SIG-M5 treated with dmso at 0.1 percent for 504 hours (cell line): ENCODE results near the gene GHDC.
A peak's percentile ranks its signal among the peaks of the same experiment; 100 is the strongest.
"Not testable (repeated sequence)": the region's sequence is repeated elsewhere in the genome, so short reads cannot be mapped to it uniquely, and the experiment has no call there.

Experiments used
- DNase-seq: peaks from one replicate; lab custom pipeline; 2025; ENCODE audit not compliant: unreplicated experiment; lab: John Stamatoyannopoulos, UW

The GHDC gene

DNA sequence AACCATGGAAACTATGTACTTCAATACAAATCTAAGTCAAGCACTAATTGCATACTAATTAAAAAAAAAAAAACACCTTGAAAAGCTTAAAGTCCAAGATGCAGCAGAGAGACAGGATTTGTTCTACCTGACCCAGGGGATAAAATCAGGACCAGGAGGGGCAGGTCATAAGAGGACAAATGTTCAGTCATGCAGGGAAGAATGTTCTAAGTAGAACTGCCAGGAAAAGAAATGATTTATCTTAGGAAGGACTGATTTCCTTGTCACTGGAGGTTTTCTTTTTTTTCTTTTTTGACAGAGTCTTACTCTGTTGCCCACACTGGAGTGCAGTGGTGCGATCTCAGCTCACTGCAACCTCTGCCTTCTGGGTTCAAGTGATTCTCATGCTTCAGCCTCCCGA is 9.1 kb upstream of the GHDC start:
- DNase-seq, result no peak

DNA sequence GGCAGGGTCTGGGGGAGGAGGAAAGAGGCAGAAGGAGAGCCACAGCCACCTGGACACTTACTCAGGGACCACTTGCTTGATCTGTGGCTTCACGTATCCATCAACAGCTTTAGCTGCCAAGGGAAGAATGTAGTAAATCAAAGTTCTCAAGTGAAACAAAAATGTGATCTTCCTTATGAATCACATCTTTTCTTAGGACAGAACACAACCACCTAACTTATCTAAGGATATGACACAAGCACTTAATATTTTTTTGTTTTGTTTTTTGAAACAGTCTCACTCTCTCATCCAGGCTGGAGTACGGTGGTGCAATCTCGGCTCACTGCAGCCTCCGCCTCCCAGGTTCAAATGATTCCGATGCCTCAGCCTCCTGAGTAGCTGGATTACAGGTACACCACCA is 8.4 kb upstream of the GHDC start:
- DNase-seq, result no peak

- no peak for DNase-seq
These were observed 7.9 kb upstream of the GHDC start for GRCh38 chr17:42202159-42202558.

- DNase-seq, result no peak
These were observed 7.1 kb upstream of the GHDC start for GRCh38 chr17:42201458-42201772.

DNA sequence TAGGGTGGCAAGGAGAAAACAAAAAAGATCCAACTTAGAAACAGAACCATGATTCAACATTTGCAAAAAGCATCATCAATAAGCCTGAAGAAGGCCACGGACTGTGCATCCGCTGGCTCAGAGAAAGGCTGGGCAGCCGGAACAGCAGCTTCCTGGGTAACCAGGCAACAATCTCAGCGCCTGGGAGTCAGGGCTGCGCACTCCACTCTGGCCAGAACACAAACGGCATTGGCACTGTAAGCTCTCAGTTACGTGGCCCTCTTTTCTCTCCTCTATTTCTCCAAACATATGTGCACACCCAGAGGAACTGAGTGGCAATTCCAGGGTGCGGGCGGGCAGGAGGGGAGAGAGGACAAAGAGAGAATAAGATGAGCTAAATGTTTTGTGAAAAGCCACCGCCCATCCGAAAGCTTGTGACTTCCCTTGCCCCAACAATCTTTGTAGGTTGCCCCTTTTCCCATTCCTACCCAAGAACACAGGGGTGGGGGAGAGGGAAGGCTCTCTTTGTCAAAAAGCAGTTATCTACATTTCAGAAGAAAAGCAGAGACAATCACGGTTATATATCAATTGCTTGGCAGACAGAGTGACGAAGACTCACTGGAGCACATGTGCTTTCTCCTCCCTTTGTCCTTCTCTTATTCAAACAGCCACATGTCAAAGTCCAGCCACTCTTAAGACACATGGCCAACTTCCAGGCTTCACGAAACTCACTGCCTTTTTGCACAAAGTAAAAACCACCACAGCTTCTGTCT is 6.6 kb upstream of the GHDC start:
- DNase-seq, result no peak

DNA sequence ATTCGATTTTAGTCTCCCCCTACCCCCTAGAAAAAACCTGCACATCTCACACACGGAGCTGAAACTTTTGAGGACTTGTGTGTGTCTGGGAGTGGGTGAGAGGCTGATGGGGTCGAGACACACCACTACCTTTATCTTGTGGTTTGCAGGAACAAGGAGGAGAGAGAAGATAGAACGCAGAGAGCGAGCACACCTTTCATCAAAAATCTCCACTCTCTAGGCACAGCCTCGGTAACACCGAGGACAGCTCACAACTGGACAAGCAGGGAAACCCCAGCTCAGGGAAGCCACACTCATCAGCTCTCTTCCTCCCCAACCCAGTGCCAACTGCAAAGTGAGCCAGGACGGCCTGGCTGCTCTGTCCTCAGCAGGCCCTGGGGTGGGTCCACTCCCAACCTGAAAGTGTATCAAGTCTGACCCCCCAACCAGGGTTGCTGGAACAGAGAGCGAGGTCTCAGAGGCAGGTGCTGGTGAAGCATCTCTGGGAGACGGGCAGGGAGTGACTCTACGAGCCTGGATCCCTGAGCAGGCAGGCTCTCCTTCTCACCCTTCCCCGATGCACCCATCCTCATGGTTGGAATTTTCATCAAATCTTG is 5.2 kb upstream of the GHDC start:
- DNase-seq, result no peak

DNA sequence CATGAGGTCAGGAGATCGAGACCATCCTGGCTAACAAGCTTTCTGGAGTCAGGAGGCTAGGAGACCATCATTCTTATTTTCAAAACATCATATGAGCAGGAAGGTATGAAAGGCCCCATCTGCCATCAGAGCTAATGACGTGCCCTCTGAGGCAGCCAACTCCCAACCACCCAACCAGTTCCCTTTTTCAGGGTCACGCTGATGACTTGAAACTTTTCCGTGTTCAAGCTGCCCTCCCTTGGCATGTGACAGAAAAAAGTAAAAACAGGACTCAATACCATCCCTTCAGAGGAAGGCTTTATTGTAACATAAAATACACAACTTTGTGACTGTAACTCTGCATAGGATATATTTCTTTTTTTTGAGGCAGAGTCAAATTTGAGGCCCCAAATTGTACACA is 4.6 kb upstream of the GHDC start:
- peak; percentile 74 for DNase-seq

DNA sequence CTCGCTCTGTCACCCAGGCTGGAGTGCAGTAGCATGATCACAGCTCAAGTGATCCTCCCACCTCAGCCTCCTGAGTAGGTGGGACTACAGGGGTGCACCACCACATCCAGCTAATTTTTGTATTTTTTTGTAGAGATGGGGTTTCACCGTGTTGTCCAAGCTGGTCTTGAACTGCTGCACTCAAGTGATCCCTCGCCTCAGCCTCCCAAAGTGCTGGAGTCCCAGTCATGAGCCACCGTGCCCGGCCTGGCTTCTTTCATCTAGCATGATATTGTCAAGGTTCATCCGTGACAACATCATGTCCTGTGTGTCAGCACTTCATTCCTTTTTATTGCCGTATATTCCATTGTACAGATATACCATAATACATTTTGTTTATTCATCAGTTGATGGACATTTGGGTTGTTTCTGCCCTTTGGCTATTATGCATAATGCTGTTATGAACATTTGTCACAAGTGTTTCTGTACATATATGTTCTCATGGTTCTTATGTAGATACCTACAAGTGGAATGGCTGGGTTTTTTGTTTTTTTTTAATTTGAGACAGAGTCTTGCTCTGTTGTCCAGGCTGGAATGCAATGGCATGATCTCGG is 3.4 kb upstream of the GHDC start:
- DNase-seq, result no peak

- no peak for DNase-seq
These were observed 902 bp downstream of the GHDC start for GRCh38 chr17:42193216-42193968.

- no peak for DNase-seq
These were observed 1.8 kb downstream of the GHDC start for GRCh38 chr17:42192189-42193126.

GRCh38 chr17:42191275-42191608 is 3.1 kb downstream of the GHDC start:
- DNase-seq, result no peak

- DNase-seq, result no peak
These were observed 3.6 kb downstream of the GHDC start for GRCh38 chr17:42190491-42191274.

DNA sequence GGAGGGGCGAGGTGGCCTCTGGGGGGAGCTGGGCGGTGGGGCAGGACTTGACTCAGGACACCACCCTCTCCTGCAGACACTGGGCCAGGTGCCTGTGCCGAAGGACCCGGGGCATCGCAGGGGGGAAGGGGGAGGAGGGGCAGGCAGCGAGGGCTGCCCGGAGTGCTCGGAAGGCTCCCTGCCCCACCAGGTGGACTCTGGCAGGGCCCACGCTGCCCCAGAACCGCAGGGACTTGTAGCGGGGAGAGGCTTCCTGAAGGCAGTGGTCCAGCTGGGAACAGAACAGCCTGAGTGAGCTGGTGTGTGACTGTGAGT is 4.7 kb downstream of the GHDC start:
- DNase-seq, result no peak

- peak; percentile 98 for DNase-seq
These were observed 5.3 kb downstream of the GHDC start for GRCh38 chr17:42188749-42189650.

GRCh38 chr17:42187833-42188232 is 6.5 kb downstream of the GHDC start:
- DNase-seq, result no peak

DNA sequence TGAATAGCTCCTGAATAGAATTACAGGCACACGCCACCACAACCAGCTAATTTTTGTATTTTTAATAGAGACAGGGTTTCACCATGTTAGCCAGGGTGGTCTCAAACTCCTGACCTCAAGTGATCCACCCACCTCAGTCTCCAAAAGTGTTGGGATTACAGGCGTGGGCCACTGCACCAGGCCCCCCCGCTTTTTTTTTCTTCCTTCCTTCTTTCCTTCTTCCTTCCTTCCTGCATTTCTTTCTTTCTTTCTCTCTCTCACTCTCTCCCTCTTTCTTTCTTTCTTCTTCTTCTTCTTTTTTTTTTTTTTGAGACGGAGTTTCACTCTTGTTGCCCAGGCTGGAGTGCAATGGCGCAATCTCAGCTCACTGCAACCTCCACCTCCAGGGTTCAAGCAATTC is 8.1 kb downstream of the GHDC start:
- DNase-seq, result not testable (repeated sequence)

DNA sequence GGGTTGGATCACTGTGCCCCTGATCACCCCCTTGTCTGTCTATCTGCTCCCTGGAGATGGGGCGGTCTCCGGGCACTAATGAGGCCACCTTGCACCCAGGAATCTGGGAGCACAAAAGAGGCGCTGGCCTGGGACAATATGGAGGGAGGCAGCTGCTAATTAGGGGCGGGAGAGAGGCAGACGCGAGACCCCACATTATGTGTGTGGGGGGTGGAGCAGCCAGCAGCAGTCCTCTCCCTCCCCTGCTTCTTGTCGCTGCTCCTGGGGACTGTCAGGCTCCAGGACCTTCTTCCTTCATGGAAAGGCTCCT is 8.7 kb downstream of the GHDC start:
- DNase-seq, result no peak

- DNase-seq, result no peak
These were observed 9.3 kb downstream of the GHDC start, which contains the start of gene HCRT for GRCh38 chr17:42184713-42185620. TSS of gene HCRT (minus strand) at chr17:42185452. CDS start at chr17:42185365, 87 bp downstream.
